ENCODE measurements around the gene ADSS1.
A peak's percentile ranks its signal among the peaks of the same experiment; 100 is the strongest.

The ADSS1 gene

GRCh38 chr14:104734991-104735779, 11.2 kb downstream of the ADSS1 start:
- DNase-seq: no peak

GRCh38 chr14:104735830-104736642, 12.0 kb downstream of the ADSS1 start:
- DNase-seq: no peak

- DNase-seq: no peak
These were observed 14.5 kb downstream of the ADSS1 start for GRCh38 chr14:104738375-104739019.

GRCh38 chr14:104739026-104739425, 15.0 kb downstream of the ADSS1 start:
- no peak for DNase-seq

- no peak for DNase-seq
These were observed 15.8 kb downstream of the ADSS1 start for GRCh38 chr14:104739546-104740516.

- DNase-seq: no peak
These were observed 17.2 kb downstream of the ADSS1 start for GRCh38 chr14:104741108-104741802.

- no peak for DNase-seq
These were observed 17.8 kb downstream of the ADSS1 start for GRCh38 chr14:104741803-104742251.

GRCh38 chr14:104742586-104743455, 18.8 kb downstream of the ADSS1 start:
- no peak for DNase-seq

- no peak for DNase-seq
These were observed 19.7 kb downstream of the ADSS1 start for GRCh38 chr14:104743461-104744380.

- DNase-seq: no peak
These were observed 20.5 kb downstream of the ADSS1 start for GRCh38 chr14:104744484-104744883.

GRCh38 chr14:104745431-104745830, 21.4 kb downstream of the ADSS1 start:
- DNase-seq: no peak

GRCh38 chr14:104746071-104746545, 22.1 kb downstream of the ADSS1 start:
- DNase-seq: peak; percentile 32

GRCh38 chr14:104746934-104747481, 23.0 kb downstream of the ADSS1 start:
- no peak for DNase-seq

GRCh38 chr14:104747876-104748275, 23.8 kb downstream of the ADSS1 start:
- no peak for DNase-seq

- DNase-seq: no peak
These were observed 25.2 kb downstream of the ADSS1 start for GRCh38 chr14:104749111-104749649.

GRCh38 chr14:104750056-104750752, 26.2 kb downstream of the ADSS1 start:
- DNase-seq: no peak

GRCh38 chr14:104750753-104751057, 26.7 kb downstream of the ADSS1 start:
- peak; percentile 60 for DNase-seq
